T-helper 9 cell (primary cell): ENCODE measurements around the gene ZFYVE9.
"Not testable (repeated sequence)": the region's sequence is repeated elsewhere in the genome, so short reads cannot be mapped to it uniquely, and the experiment has no call there.

Experiments
- DNase-seq: peaks from one replicate; pipeline ENCODE4 v3.0.0-alpha.2; 2020

ZFYVE9 gene

GRCh38 chr1:52348704-52349300 lies 206.9 kb downstream of the ZFYVE9 start:
- DNase-seq = no peak

GRCh38 chr1:52352690-52353089 lies 210.8 kb downstream of the ZFYVE9 start:
- no peak for DNase-seq

DNA sequence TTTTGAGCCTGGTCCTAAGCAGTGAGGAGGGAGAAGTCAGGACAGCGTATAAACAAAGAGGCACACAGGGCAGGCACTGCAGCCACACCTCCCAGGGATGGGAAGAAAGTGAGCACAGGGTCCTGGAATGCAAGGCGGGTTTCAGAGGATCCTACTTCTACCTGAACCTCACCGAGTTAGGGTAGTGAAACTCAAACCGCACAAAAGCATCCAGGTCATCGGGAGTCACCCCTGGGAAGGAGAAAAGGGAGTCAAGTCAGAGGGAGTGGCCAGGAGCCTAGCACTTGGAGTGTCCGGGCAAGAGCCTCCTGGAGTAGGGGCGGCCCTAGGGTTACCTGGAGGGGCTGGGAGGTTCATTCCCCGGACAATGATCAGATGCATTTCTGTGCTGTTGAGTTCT lies 213.5 kb downstream of the ZFYVE9 start:
- no peak for DNase-seq

- no peak for DNase-seq
Measured at GRCh38 chr1:52355847-52356505, 214.1 kb downstream of the ZFYVE9 start.

DNA sequence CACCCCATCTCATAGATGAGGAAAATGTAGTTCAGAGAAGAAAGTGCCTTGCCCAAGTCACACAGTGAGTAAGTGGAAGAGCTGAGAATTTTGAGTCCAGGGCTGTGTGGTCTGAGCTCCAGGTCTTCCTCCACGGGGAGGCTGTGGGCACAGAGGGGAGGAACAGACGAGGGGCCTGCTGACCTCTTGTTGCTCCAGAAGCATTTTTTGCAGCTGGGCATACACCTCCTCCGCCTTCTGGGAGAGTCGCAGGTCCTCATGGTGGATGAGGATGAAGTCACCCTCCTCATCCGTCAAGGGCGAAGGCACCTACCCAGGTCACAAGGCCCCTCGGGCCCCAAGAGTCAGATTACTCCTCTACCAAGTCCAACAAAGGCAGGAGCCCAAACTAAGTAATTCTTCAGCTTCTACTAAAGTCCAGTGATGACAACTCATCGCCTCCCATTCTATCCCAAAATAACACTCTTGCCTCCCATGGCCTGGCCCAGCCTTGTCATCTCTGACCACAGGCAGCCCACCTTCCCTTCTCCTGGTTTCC lies 215.0 kb downstream of the ZFYVE9 start:
- no peak for DNase-seq

- no peak for DNase-seq
Measured at GRCh38 chr1:52357397-52357796, 215.5 kb downstream of the ZFYVE9 start.

DNA sequence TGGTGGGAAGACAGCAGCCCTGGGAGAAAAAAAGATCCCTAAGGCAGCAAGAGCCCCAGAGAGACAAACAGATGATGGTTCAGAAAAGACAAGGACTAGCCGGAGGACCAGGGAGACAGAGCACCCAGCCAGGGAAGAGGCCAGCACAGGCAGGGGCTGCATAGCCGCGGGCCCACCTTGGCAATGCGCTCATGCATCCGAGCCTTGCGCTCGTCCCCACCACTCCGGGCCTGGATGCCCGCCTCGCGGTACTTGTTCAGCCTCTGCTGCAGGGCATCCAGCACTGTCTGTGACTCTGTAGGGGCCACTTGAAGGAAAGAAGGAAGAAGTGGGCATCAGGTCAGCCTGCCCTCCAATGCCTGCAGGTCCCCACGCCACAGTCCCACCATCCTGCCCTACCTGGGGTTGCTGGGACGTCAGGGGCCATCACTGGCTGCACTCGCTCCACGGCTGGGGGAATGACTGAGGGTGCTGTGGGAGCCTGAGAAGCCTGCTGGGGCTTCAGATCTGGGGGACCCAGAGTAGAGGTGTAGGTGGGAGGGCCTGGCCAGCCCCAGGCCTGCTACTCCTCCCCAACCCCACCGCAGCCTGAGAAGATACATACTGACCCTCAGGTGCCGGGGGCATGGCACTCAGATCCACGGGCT lies 217.1 kb downstream of the ZFYVE9 start:
- DNase-seq = no peak

GRCh38 chr1:52359676-52360594 lies 218.0 kb downstream of the ZFYVE9 start:
- no peak for DNase-seq

DNA sequence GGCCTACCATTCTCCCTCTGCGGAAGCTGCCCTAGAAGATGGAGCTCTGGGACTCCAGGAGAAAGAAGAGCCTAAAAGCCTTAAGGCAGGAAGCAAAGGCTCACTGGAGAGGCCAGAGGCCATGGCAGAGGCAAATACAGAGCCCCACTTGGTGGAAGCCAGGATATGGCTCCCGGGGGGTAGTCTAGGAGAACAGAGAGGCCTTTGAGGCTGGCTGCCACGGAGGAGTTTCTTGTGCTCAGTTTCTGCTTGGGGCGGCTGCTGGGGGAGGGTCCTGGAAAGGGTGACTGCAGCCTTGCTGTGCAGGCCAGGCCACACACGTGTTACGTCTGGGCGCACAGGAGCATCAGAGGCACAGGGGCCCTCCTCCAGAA lies 218.7 kb downstream of the ZFYVE9 start:
- DNase-seq = no peak

DNA sequence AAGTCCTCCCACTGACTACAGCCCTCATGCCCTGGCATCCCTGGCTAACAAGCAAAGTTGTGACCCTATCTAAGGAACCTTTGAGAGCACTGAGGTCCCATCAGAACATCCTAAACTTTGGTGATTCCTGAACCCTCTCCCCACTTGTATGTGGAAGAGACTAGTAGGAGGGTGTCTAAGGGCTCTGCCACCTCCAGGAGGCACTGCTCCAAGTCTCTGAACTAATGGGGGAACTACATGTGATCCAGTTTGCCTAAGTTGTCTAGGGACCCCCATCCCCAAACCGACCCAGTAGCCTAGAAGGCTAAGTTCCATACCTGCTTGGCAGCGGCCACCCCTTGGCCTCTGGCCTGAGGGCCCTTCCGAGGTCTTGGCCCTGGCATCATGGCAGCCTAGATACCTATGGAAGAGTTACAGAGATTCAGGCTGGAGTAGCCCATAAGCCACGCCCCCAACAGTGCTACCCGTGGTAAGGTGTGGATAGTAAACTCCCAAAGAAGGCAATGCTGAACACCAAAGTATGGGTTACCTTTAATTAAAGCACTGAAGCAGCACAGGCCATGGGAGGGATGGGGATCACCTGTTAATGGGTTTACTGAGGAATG lies 222.4 kb downstream of the ZFYVE9 start:
- DNase-seq = no peak

- DNase-seq = no peak
Measured at GRCh38 chr1:52365071-52365745, 223.3 kb downstream of the ZFYVE9 start.

- peak; percentile 97 for DNase-seq
Measured at GRCh38 chr1:52365746-52366516, 224.0 kb downstream of the ZFYVE9 start, which contains the start of gene CC2D1B. TSS of gene CC2D1B (minus strand) at chr1:52366205. CDS start at chr1:52364620, 1,585 bp downstream.

GRCh38 chr1:52366517-52366827 lies 224.6 kb downstream of the ZFYVE9 start:
- no peak for DNase-seq

GRCh38 chr1:52367272-52367671 lies 225.4 kb downstream of the ZFYVE9 start:
- no peak for DNase-seq

DNA sequence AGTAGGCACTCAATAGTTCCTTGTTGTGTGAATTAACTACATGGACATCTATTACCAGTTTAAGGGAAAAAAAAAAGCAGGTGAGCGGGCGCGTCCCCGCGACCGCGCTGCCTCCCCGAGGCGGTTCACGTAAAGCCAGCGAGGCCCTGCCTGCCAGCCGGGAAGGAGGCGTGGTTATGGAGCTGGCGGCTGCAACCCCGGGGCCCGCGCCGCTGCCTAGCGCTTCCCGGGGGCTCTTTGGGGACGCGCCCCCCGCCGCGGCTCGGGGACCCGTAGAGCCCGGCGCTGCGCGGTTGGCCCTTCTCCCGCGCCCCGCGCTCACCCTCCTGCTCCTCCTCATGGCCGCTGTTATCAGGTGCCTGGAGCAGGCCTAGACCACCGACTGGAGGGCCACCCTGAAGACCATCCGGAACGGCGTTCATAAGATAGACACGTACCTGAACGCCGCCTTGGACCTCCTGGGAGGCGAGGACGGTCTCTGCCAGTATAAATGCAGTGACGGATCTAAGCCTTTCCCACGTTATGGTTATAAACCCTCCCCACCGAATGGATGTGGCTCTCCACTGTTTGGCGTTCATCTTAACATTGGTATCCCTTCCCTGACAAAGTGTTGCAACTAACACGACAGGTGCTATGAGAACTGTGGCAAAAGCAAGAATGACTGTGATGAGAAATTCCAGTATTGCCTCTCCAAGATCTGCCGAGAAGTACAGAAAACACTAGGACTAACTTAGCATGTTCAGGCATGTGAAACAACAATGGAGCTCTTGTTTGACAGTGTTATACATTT lies 226.7 kb downstream of the ZFYVE9 start:
- peak; percentile 47 for DNase-seq

DNA sequence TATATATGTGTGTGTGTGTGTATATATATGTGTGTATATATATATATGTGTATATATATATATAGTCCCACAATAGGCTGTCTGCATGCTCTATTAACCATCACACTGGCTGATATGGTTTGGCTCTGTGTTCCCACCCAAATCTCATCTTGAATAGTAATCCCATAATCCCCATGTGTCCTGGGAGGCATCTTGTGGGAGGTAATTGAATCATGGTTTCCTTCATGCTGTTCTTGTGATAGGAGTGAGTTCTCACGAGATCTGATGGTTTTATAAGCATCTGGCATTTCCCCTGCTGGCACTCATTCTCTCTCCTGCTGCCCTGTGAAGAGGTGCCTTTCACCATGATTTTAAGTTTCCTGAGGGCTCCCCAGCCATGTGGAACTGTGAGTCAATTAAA lies 228.0 kb downstream of the ZFYVE9 start:
- DNase-seq = not testable (repeated sequence)

DNA sequence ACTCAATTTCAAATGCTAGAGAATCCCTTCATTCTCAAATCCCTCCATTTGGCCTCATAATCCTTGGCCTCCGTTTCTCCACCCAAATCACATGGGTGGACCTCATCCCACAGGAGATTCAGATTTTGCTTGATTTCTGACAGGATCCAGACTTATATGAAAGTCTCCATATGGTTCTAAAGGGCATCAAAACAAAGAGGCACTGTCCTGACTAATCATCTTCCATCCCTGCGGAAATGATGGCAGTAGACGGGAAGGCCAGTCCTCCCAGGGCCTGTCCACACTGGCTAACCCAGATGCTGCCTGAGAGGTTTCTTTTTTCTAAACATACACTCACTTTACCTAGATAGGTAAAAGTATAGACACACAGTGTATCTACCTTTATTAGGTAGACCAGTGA lies 243.5 kb downstream of the ZFYVE9 start:
- DNase-seq = no peak

- no peak for DNase-seq
Measured at GRCh38 chr1:52386458-52386857, 244.6 kb downstream of the ZFYVE9 start.

GRCh38 chr1:52393174-52393573 lies 251.3 kb downstream of the ZFYVE9 start:
- DNase-seq = no peak
